WTC11 (cell line): Measurements from ENCODE around the gene ELP5.

Experiments
- ATF1 ChIP-seq: sonication (generic); formaldehyde crosslinking; IDR thresholded peaks from 2 replicates; pipeline ENCODE4 v1.8.1; 2023; ENCODE audit warnings: mild to moderate bottlenecking, moderate library complexity, missing genetic modification reagents
- IRF2 ChIP-seq: sonication (generic); formaldehyde crosslinking; IDR thresholded peaks from 2 replicates; pipeline ENCODE4 v1.8.0; 2022; ENCODE audit warnings: low read depth, missing genetic modification reagents, borderline replicate concordance
- NR1H2 ChIP-seq: sonication (generic); formaldehyde crosslinking; IDR thresholded peaks from 2 replicates; pipeline ENCODE4 v1.9.0; 2021; ENCODE audit warnings: mild to moderate bottlenecking, moderate library complexity, missing genetic modification reagents
- TP53 ChIP-seq: sonication (generic); formaldehyde crosslinking; IDR thresholded peaks from 2 replicates; pipeline ENCODE4 v1.8.1; 2023; ENCODE audit warnings: mild to moderate bottlenecking, missing genetic modification reagents
- TF ChIP-seq, protein P1 (sequence below): sonication (generic); formaldehyde crosslinking; IDR thresholded peaks from 2 replicates; pipeline ENCODE4 v1.8.0; 2022; ENCODE audit warnings: mild to moderate bottlenecking, missing genetic modification reagents
- TF ChIP-seq, protein P2 (sequence below): fragments of 200-600 bp; IDR thresholded peaks from 2 replicates; pipeline ENCODE4 v1.8.0; 2022; ENCODE audit warnings: antibody characterized with exemption
- TF ChIP-seq, protein P3 (sequence below): sonication (generic); formaldehyde crosslinking; IDR thresholded peaks from 2 replicates; pipeline ENCODE4 v1.8.1; 2022; ENCODE audit warnings: missing genetic modification reagents, borderline replicate concordance

DNA sequence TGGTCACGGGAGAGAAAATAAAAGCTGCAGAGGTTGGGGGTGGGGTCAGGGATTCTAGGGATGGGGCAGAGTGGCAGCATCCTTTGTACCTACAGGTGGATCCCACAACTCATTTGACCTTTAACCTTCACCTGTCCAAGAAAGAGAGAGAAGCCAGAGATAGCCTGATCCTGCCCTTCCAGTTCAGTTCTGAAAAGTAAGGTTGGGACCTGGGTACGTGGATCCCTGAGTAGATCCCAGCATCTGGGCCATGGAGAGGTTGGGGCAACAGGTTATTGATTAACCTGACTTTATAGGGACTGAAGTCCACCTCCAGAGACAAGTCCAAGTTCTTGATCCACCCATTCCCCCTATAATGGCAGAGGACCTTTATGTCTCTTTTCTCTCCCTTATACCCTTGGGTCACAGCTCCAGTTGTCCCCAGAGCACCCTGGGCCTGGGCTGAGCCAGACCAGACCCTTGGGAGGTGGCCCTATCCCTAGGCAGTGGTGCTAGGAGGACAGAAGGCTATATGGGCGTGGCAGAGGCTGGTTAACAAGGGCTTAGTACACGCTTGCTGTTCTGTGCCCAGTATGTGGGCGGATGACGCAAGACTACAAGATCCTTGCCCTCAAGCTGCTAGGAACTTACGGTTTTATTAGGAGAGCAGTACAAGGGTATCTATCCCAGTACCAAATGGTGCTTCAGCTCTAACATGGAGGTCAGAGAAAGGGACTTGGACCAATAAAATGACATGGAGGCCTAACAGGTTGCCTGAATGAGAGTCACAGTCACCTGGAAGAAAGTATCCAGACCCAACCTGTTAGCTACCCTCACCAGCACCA is 6.9 kb downstream of the ELP5 start:
- TF ChIP-seq, protein P1, sequence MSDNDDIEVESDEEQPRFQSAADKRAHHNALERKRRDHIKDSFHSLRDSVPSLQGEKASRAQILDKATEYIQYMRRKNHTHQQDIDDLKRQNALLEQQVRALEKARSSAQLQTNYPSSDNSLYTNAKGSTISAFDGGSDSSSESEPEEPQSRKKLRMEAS (CRISPR knock-in tag): no peak
- TF ChIP-seq, protein P2, sequence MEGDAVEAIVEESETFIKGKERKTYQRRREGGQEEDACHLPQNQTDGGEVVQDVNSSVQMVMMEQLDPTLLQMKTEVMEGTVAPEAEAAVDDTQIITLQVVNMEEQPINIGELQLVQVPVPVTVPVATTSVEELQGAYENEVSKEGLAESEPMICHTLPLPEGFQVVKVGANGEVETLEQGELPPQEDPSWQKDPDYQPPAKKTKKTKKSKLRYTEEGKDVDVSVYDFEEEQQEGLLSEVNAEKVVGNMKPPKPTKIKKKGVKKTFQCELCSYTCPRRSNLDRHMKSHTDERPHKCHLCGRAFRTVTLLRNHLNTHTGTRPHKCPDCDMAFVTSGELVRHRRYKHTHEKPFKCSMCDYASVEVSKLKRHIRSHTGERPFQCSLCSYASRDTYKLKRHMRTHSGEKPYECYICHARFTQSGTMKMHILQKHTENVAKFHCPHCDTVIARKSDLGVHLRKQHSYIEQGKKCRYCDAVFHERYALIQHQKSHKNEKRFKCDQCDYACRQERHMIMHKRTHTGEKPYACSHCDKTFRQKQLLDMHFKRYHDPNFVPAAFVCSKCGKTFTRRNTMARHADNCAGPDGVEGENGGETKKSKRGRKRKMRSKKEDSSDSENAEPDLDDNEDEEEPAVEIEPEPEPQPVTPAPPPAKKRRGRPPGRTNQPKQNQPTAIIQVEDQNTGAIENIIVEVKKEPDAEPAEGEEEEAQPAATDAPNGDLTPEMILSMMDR: no peak
- no peak for TF ChIP-seq TP53 (CRISPR knock-in tag)
- no peak for TF ChIP-seq IRF2 (CRISPR knock-in tag)
- TF ChIP-seq ATF1 (CRISPR knock-in tag): no peak
- TF ChIP-seq NR1H2 (CRISPR knock-in tag): no peak
- TF ChIP-seq, protein P3, sequence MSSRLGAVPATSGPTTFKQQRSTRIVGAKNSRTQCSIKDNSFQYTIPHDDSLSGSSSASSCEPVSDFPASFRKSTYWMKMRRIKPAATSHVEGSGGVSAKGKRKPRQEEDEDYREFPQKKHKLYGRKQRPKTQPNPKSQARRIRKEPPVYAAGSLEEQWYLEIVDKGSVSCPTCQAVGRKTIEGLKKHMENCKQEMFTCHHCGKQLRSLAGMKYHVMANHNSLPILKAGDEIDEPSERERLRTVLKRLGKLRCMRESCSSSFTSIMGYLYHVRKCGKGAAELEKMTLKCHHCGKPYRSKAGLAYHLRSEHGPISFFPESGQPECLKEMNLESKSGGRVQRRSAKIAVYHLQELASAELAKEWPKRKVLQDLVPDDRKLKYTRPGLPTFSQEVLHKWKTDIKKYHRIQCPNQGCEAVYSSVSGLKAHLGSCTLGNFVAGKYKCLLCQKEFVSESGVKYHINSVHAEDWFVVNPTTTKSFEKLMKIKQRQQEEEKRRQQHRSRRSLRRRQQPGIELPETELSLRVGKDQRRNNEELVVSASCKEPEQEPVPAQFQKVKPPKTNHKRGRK: no peak
